GM10266 (cell line): ENCODE results near the gene ZNF639.

Experiments used
- DNase-seq: peaks from one replicate; pipeline ENCODE4 v3.0.0; 2012; ENCODE audit errors: extremely low spot score
- TF ChIP-seq, protein P1 (sequence below): IDR thresholded peaks from 2 replicates; pipeline ENCODE4 v1.5.1; 2012; ENCODE audit warnings: mild to moderate bottlenecking, low read depth; ENCODE audit not compliant: control insufficient read depth, insufficient read depth; ENCODE audit errors: missing control alignments

ZNF639 gene

DNA sequence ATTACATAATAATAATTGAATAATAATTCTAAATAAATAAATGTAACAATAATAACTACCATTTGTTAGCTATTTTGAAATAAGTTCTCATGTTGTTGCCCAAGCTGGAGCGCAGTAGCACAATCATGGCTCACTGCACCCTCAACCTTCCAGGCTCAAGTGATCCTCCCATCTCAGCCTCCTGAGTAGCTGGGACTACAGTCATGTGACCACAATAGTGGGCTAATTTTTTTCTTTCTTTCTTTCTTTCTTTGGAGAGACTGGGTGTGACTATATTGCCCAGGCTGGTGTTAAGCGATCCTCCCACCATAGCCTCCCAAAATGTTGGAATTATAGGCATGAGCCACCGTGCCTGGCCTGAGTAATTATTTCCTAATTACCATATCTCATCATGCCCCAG, 41.0 kb upstream of the ZNF639 start:
- DNase-seq, result no peak
- TF ChIP-seq, protein P1, sequence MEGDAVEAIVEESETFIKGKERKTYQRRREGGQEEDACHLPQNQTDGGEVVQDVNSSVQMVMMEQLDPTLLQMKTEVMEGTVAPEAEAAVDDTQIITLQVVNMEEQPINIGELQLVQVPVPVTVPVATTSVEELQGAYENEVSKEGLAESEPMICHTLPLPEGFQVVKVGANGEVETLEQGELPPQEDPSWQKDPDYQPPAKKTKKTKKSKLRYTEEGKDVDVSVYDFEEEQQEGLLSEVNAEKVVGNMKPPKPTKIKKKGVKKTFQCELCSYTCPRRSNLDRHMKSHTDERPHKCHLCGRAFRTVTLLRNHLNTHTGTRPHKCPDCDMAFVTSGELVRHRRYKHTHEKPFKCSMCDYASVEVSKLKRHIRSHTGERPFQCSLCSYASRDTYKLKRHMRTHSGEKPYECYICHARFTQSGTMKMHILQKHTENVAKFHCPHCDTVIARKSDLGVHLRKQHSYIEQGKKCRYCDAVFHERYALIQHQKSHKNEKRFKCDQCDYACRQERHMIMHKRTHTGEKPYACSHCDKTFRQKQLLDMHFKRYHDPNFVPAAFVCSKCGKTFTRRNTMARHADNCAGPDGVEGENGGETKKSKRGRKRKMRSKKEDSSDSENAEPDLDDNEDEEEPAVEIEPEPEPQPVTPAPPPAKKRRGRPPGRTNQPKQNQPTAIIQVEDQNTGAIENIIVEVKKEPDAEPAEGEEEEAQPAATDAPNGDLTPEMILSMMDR, result no peak

DNA sequence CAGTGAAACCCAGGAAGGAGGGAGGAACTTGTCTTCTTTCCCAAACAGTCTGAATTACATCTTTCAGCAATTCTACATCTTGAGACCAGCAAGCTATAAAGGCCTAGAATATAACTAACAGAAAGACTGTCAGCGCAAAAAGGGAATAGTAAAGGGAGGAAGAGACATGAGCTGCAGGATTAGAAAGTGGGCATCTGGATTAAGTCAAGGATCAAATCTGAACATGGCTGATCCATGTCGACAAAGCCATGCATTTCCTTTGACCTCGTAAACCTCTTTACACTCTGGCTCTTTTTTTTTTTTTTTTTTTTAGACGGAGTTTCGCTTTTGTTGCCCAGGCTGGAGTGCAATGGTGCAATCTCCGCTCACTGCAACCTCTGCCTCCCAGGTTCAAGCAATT, 36.5 kb upstream of the ZNF639 start:
- DNase-seq, result no peak
- TF ChIP-seq, protein P1, result no peak

DNA sequence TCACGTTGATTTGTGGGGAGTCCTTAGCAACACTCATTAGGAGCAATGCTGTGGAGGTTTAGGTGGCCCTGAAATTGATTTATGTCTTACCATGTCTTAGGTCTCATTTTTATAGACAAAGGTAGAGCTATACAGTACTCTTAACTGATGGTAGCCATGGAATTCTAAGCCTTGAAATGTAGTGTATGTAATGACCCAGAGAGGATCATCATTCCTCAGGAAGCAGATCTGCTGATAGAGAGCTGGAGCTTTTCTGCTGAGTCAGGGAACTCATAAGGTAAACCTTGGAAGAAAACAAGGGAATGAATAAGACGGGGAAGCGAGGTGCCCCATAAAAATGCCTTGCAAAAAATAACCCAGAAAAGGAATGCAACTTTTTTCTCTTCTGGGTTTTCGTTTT, 34.0 kb upstream of the ZNF639 start:
- TF ChIP-seq, protein P1, result no peak
- no peak for DNase-seq

GRCh38 chr3:179289295-179289694, 33.5 kb upstream of the ZNF639 start:
- DNase-seq, result no peak
- TF ChIP-seq, protein P1, result no peak

DNA sequence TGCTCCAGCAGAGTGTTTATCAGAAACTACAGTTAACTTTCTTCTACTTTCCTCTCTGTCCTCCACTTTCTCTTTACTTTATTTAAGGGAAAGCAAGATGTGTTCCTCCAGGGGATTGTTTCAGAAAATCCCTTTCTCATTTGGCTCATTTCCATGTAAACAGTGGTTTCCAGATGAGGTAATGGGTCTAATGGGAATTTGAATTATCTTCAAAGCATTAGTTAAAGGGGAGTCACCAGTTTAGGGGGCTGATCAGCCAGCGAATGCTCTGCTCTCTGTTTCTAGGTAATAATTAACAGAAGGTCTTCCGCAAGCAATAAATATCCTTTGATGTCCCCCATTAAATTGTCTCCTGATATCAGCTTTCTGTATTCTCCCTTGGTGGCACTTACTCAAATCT, 30.4 kb upstream of the ZNF639 start:
- no peak for DNase-seq
- TF ChIP-seq, protein P1, result no peak

DNA sequence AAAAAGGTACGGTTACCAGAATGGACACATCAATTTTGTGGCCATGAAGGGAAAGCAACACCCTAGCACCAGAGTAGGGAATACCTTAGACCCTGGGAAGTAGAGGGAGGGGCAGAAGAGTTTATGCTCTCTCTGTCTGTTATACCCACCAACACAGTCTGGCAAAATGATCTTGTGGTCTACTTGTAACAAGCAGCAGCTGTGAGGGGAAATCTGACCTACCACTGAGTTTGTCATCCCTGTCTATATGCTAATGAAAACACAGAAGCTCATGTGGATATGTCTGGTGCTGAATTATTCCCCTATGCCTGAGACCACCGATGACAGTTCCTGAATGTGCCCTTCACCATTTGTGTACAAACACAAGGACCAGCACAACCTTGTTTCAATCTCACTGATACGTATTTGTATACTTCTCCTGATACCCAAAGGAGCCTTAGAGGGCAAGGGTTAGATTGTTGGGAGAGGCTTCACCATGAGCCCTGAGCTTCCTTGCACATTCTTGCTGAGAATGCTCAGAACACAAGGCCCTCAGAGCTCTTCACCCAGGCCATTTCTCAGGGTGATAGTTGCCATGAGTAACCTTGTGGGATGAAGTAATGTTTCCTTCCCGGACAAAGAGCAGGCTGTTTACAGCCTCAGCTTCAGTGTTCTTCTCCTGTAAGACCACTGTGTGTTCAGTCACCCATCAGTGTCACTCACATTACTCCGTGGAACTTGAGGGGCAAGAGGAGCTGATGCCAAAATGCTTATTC, 24.7 kb upstream of the ZNF639 start:
- TF ChIP-seq, protein P1, result no peak
- DNase-seq, result no peak

DNA sequence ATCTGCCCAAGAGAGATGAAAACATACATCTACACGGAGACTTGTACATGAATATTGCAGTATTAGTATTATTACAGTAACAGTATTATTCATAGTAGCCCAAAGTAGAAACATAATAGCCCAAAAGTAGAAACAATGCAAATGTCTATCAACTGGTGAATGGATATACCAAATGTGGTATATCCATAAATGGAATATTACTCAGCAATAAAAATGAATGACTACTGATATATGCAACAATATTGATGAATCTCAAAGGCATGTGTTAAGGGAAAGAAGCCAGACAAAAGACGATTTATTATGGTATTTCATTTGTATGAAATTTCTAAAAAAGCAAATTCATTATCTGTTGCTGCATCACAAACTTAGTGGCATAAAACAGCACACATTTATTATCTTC, 23.5 kb upstream of the ZNF639 start:
- no peak for DNase-seq
- TF ChIP-seq, protein P1, result no peak
